GM18511 (cell line): ENCODE data around the gene XRCC4.
"Not testable (repeated sequence)": the region's sequence is repeated elsewhere in the genome, so short reads cannot be mapped to it uniquely, and the experiment has no call there.

Experiments used
- ATAC-seq: cut with Tn5 transposase; IDR thresholded peaks from one replicate; pipeline ENCODE4 v1.9.1; 2021; ENCODE audit warnings: mild to moderate bottlenecking, moderate library complexity; ENCODE audit not compliant: unreplicated experiment

The XRCC4 gene

DNA sequence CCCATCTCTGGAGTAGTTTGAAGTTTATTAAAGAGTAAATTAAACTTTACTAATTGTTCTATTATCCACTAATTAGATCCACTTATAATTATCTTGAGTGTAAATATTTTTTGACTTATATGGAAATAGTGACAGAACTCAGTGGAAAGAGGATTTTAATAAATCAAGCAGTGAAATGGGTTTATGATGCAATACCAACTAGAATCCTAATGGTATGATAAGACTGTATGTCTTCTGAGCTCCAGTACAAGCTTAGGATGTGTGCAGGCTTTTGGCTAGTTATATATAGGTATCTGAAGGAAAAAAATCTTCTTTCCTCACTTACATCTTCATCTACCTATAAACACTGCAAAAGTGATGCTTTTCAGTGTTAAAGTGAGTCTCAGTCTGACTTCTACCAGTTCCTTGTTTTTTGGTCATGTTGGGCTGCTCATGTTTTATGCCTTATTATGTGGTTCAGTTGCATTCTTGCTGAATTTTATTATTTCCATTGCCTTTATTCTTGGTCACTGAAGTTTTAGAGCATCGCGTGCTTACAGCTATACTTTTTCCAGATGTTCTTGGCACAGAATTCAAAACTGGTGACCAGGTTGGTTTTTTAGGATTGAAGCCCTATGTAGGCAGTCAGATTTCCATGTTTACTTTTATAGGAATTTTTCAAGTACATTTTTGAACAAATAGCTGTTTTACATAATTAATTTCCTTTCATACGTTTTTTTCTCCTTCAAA lies 30.5 kb downstream of the XRCC4 start:
- ATAC-seq: no peak

DNA sequence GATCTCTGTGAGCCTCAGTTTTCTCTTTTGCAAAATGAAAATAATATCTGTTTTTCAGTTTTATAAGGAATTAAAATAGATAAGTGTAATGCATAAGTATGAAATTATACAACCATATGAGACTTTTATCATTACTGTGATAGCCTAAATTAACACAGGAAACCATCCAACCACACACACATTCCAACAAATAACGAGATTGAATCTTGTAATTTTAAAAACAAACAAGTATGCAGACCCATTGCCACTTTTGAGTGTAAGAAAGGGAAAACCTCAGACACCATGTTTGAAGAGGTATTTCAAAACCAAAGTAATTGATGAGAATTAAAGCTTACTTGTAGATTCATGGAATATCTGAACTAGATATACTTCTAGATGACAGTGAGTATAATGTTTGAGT lies 32.0 kb downstream of the XRCC4 start:
- no peak for ATAC-seq

DNA sequence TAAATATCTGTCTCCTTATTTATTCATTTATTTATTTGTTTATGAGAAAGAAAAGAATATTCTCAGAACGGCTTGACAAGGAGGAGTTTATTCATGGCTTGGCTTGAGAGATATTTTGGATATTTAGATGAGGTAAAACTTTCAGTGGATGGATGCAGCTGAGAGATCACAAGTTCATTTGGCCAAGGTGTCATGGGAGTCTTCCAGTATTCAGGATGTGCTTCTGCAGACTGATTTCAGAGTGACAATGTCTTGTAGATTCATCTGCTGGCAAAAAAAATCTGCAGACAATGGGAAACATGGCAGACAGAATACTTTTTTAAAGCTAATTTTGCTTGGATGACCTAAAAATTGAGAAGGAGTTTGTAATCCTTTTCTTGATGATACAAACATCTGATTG lies 38.5 kb downstream of the XRCC4 start:
- no peak for ATAC-seq

DNA sequence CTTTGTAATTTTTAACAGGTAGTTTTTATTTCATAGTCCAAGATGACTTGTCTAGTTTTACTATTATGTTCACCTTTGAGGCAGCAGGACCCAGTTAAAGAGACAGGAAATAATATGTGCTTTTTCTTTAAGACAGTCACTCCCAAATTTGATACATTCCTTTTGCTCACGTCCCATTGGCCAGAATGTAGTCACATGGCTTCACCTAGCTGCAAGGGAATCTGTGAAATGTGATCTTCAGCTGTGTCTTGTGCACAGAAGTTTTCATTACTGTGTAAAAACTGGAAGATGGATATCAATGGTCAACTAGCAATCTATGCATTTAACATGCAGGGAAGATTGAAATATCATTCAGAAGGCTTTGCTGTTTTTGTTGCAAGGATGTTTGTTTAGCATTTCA lies 41.1 kb downstream of the XRCC4 start:
- no peak for ATAC-seq

DNA sequence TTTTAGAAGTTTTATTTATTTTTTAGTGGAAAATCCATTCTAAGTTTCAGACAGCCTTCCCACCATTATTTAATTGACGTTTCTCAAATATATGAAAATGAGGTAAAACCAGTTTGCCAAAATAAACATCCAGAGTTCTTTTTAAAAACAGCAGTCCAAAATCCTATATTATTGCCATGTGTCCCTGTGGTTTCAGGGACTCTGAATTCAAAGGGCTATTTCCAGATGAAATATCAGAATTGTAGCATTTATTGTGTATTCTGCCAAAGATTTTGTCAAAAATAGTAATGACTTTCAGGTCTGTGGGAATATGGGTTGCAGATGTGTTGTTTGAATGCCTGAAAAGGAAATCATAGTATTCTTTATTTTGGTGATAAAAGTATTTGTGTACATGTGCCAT lies 41.6 kb downstream of the XRCC4 start:
- ATAC-seq: no peak

DNA sequence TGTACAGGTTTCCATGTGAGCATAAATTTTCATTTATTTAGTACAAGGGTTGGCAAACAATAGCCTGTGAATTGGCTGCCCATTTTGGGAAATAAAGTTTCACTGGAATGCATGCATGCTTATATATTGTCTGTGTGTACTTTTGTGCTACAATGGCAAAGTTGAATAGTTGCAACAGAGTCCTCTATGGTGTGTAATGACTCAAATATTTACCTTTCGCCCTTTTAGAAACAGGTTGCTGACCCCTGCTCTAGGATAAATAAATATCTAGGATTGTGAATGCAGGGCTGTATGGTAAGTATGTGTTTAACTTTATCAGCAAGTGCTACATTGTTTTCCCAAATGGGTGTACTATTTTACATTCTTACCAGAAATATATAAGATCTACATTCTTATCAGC lies 47.2 kb downstream of the XRCC4 start:
- no peak for ATAC-seq

DNA sequence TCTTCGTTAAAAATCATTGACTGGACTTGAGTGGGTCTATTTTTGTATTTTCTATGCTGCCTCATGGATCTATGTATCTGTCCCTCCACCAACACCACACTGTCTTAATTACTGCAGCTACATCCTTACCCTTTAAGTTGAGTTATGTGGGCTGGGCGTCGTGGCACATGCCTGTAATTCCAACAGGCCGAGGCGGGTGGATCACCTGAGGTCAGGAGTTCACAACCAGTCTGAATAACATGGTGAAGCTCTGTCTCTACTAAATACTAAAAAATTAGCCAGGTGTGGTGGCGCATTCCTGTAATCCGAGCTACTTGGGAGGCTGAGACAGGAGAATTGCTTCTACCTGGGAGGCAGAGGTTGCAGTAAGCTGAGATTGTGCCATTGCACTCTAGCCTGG lies 48.2 kb downstream of the XRCC4 start:
- no peak for ATAC-seq

DNA sequence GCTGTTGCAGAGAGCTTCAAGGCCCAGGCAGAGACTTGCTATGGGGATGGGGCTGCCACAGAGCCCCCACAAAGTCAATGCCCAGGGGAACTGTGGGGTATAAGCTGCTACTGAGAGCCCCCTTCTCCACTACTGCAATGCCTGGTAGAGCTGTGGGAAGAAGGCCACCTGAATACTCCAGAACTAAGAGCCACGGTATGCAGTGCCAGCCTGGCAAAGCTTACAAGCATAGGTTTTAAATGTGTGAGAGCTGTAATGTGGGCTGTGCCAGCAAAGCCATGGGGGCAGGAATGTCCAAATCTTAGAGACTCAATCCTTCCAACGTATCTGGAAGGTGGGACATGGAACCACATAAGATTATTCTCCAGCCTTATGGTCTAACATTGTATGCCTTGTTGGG lies 49.2 kb downstream of the XRCC4 start:
- ATAC-seq: no peak

DNA sequence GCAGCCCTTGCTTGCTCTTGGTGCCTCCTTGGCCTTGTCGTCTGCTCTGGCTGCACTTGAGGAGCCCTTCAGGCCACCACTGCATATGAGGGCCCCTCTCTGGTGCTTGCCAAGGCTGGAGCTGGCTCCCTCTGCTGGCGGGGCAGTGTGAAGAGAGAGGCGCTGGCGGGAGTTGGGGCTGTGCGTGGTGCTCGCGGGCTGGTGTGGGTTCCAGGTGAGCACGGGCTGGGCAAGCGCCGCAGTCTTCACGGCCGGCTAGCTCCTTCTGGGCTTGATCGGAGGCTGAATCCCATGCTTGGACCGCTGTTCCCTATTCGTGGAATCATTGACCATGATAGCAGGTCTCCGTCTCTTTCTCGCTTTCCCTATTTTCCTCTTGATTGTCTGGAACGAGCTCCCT lies 56.5 kb downstream of the XRCC4 start:
- ATAC-seq: no peak

DNA sequence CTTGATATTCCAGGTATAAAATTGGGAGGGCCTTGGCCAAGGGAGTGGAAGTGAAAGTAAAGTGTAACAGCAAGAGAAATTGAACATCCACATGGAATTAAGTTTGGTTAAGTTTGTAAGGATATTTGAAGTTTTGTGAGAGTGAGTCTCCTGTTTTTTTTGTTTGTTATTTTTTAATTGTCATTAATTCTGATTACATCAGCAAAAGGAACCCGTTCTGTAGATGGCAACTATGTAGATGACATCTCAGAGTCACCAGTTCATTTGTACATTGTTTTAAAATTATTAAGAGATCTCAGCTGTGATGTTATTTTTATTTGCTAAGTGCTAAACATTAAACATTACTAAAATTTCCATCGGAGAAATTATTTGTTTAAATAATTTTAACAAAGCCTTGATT lies 65.2 kb downstream of the XRCC4 start:
- no peak for ATAC-seq

DNA sequence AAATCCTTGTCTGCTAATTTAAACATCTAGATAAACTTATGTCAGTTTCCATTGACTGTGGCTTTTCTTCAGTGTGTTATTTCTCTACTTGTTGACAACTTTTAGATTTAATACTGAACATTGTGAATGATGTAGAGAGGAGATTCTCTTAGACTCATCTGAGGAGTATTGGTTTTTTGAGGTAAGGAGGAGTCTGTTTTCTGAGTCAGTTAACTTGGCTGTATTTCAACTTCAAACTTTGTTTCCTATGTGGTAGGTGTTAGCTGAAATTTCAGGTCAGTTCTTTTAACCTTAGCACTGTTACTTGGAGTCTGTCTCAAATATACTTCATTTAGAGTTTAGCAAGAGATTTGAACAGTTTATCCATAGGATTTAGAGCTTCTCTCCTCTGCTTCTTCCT lies 67.9 kb downstream of the XRCC4 start:
- ATAC-seq: no peak

DNA sequence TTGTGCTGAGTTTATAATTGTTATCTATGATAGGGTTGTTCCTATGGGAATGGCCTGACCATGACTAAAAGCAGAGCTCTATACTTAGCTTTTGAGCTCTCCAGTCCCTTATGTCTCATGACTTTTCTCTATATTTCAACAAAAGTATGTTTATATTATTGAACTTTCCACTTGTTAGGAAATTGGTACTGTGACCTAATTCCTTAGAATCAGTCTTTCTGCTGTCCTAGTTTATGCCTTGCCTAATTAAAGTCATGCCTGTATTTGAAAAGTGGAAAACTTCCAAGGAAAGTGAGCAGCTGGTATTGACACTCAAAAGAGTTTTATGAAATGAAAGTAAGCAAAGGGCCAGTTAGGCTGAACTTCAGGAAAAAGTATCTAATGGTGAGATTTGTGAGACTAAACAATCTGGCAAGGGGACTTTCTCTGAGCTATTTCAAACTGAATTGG lies 68.6 kb downstream of the XRCC4 start:
- ATAC-seq: no peak

DNA sequence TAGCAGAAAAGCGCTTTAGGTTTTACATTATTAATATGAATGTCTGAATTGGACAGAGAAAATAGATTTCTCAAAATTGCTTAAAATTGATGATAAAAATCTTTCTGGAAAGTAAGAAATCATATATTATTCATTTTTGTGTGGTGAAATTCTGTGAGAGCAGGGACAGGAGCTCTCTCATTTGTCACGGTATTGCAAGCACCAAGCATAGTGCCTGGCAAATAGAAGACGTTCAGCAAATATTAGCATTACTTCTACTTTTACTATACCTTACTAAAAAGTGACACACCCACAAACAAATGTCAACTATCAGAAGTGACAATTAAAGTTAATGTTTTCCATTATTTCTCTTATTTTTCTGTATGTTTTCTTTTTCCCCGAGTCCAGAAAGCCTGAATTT lies 69.1 kb downstream of the XRCC4 start:
- no peak for ATAC-seq

DNA sequence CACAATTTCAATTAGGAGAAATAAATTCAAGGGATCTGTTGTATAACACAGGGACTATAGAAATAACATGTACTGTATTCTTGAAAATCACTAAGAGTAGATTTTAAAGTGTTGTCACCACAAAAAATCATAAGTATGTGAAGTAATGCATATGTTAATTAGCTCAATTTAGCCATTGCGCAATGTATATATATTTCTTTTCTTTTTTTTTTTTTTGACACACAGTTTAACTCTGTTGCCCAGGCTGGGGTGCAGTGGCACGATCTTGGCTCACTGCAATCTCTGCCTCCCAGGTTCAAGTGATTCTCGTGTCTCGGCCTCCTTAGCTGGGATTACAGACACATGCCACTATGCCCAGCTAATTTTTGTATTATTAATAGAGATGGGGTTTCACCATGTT lies 70.2 kb downstream of the XRCC4 start:
- ATAC-seq: no peak

DNA sequence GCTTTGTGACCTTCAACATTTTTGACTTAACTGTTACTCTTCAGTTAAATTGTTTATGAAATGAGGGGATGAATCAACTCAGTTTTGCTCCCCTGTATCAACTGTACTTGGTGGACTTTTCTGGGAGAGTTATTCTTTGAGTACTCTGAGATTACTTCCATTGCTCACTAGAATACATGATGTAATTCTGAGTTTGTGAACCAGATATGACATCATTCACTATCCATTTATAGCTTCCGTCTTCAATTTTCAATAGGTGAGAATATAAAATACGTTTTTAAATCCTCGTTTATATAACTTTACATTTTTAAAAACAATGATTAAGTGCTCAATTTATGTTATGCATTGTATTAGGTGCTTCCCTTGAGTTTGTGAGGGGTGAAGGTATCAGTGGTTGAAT lies 71.0 kb downstream of the XRCC4 start:
- no peak for ATAC-seq

DNA sequence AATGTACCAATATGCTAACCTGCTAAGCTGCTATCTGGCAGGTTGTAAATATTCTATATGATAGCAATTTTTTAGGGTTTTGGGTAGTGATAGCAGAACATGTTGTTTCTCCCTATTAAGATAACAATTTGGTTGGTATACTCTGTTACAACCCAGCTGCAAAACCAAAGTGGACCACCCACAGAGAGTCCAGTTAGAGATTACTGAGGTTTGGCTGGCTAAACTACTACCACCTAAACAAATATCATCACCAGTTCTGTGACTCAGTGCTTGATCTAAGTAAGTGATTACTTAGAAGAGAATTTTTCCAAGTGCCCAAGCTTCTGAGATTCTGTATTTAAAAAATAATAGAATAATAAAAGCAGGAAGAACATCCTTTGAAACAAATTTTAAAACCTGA lies 72.3 kb downstream of the XRCC4 start:
- no peak for ATAC-seq

DNA sequence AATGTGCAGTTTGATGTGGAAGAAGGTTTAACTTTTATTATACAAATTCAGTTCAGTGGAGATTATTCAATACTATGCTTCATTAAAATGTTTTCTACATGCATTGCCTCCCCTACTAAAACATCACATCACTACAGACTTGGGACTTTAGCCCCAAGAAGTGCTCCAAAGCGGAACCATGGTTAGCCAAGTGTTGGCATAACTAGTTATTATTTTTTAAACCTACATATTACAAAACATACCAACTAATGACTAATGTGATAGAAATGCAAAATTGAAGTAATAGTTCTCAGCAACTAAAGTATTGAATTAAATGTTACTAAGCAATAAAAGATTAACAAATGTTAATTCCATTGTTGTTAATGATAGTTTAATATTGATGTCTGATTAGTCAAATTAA lies 74.5 kb downstream of the XRCC4 start:
- no peak for ATAC-seq

DNA sequence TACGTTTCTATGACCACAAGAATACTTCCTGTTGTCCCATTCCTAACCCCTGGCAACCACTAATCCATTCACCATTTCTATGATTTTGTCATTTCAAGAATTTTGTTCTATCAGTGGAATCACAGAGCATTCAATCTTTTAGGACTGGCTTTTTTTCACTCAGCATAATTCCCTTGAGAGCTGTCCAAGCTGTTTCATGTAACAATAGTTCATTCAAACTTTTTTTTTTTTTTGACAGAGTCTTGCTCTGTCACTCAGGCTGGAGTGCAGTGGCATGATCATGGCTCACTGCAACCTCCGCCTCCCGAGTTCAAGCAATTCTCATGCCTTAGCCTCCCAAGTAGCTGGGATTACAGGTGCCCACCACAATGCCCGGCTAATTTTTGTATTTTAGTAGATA lies 75.6 kb downstream of the XRCC4 start:
- ATAC-seq: not testable (repeated sequence)

DNA sequence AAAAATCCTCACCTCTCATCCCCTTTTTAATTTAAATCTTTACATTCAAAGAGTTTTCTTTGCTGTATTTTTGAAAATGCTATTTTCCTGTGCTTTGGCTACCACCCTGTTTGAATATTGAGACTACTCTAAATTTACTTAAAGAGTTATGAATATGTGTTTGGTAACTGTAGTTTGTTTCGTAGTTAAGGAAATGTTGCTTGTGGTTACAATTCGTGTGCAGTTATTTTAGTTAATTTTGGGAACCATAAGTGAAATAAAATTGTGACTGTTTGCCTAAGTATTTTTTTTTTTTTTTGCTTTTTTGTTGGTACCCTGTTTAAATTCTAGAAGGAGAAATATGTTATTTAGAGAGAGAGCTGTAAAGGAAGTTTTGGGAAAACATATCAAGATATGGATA lies 78.7 kb downstream of the XRCC4 start:
- ATAC-seq: no peak

DNA sequence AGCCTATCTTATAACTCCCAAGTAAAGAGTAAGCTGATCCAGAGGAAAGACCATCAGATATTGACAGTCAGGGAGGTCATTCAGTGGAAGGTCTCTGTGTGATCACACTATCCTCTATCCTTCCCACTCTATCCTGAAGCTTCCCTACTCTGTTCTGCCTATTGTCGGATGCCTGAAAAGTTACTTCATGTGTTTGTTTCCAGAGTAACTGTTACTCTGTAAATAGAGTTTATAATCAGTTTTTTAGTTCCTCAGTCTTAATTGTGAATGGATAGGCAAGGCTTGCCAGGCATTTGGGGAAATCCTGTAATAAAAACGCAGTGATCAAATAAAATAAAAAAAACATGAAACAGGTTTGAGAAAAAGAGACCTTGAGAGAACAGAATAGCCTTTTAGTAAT lies 79.8 kb downstream of the XRCC4 start:
- ATAC-seq: no peak

DNA sequence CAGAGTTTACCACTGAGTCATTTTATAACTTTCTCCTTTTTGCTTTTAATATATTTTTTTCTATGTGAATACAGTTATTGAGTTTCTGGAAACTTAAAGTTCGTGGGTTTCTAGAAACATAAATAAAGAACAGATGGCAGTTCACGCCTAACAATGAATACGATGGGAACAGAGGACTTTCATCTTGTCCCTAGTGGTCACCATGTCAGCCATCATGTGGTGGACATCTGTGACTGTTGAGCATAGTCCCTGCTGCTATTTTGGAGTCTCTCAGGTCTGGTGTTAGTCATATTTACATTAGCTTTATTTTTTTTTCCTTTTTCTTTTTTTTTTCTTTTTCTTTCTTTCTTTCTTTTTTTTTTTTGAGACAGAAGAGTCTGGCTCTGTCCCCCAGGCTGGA lies 85.3 kb downstream of the XRCC4 start:
- ATAC-seq: no peak

DNA sequence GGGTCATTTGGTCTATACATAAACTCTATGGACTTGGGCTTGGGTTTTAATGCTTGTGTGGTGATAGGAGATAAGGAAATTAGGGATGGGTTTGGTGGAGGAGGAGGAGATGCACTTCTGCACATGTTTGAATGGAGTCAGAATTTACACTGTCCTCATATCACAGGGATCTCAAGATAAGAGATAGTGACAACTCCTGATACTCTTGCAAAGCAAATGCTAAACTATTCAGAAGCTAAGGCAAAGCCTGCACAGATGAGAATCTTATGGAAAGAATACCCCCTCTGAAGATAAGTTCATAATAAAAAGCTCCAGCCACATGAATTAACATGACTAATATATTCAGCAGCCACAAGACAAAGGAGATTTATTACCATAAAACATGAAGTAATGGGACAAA lies 90.2 kb downstream of the XRCC4 start:
- no peak for ATAC-seq

DNA sequence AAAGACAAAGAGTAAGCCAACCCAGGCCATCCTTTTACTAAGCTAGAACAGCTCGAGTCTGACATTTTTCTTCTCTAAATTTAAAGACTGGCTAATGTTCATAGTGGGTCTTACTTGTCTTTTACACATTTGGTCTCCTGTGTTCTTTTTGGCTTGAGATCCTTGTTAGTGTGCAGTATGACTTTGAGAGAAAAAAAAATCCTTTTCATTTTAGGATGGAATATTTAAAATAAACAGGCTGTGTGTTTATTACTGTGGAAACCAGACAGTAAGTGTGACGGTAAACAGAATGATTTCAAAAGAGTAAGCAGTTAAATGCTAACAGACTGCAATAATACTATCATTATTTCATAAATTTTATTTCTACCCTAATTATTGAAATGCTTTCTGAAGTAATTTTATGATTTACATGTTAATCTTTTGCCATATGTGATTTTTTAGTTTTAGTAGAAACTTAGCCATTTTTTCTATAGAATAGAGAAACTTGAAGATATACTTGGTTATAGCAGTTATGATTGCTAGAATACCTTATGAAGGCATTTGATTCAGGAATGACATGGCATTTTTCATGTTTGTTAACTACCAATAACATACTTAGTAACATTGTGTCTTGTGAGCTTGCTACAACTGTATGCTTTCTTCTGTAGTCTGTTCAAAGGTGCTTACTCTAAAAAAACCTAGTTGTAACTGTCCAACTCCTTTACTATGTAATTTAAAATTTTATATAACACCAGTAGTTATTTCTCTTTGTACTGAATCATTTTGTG lies 92.4 kb downstream of the XRCC4 start:
- no peak for ATAC-seq
